Sigmoid colon (tissue), 4 donors: ENCODE measurements around the gene GGA3.

Experiments used
- CTCF ChIP-seq, 4 experiments: fragments of 450-650 bp in 3 of 4; fragments of 200-600 bp in 1 of 4; IDR thresholded peaks; one replicate each; pipeline ENCODE4 v1.5.1; 2016 to 2019; ENCODE audit warnings: antibody characterized with exemption in 4 of 4, mild to moderate bottlenecking in 3 of 4, moderate library complexity in 2 of 4
- EP300 ChIP-seq, 4 donors: sonication (generic); formaldehyde crosslinking; IDR thresholded peaks; one replicate each; pipeline ENCODE4 v1.6.1; 2017; ENCODE audit warnings: antibody characterized with exemption in 4 of 4
- POLR2A ChIP-seq, 2 donors: fragments of 450-650 bp; IDR thresholded peaks; one replicate each; pipeline ENCODE4 v1.6.1; 2016; ENCODE audit warnings: antibody characterized with exemption in 2 of 2, mild to moderate bottlenecking in 2 of 2, moderate library complexity in 2 of 2
- POLR2AphosphoS5 ChIP-seq, 4 donors: sonication (generic); formaldehyde crosslinking; IDR thresholded peaks; one replicate each; pipeline ENCODE4 v1.6.1; 2017; ENCODE audit warnings: antibody characterized with exemption in 4 of 4

DNA sequence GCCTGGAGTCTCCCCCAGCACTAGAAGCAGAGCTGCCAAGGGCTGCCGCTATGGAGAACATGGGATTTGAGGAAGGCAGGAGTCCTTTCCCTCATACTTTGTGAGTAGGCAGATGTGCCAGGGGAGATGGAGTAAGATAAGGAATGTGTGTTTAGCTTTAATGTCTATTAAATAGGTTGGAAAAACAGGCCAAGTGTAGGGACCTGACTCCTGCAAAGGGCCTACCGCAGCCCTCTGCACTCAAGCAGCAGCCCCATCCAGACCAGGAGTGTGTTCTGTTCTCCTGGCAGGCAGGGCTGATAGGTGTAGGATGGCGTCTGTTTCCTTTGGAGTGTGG is 11.4 kb upstream of the GGA3 start:
- TF ChIP-seq CTCF (IDR thresholded peaks at IDR 0.05) (no peak), POLR2A (IDR thresholded peaks at IDR 0.05) (no peak), POLR2AphosphoS5 (IDR thresholded peaks at IDR 0.05) (no peak), EP300 (IDR thresholded peaks at IDR 0.05) (no peak)
